ENCODE data around the gene MSL3B.

The MSL3B gene

DNA sequence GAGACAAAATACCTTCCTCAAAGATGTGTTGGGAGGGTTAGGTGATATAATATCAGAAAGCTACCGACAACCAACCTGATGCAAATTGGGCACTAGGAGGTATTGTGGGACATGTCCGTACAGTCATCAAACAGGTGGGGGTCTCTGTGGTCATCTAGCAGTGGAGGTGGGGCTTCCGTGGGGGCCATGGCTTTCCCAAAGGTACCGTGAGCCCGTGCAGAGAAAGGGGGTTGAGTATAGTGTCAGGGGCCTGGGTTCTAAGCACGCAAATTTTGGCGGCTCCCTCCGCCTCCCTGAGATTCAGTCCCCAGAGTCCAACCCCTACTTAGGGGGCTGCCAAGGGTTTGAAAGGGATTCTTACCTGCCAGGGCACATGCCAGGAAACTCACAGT is 46.5 kb downstream of the MSL3B start:
- TF ChIP-seq, protein P1, sequence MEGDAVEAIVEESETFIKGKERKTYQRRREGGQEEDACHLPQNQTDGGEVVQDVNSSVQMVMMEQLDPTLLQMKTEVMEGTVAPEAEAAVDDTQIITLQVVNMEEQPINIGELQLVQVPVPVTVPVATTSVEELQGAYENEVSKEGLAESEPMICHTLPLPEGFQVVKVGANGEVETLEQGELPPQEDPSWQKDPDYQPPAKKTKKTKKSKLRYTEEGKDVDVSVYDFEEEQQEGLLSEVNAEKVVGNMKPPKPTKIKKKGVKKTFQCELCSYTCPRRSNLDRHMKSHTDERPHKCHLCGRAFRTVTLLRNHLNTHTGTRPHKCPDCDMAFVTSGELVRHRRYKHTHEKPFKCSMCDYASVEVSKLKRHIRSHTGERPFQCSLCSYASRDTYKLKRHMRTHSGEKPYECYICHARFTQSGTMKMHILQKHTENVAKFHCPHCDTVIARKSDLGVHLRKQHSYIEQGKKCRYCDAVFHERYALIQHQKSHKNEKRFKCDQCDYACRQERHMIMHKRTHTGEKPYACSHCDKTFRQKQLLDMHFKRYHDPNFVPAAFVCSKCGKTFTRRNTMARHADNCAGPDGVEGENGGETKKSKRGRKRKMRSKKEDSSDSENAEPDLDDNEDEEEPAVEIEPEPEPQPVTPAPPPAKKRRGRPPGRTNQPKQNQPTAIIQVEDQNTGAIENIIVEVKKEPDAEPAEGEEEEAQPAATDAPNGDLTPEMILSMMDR (IDR thresholded peaks at IDR 0.05) = no peak
- no peak for TF ChIP-seq POLR2A (IDR thresholded peaks at IDR 0.05)

DNA sequence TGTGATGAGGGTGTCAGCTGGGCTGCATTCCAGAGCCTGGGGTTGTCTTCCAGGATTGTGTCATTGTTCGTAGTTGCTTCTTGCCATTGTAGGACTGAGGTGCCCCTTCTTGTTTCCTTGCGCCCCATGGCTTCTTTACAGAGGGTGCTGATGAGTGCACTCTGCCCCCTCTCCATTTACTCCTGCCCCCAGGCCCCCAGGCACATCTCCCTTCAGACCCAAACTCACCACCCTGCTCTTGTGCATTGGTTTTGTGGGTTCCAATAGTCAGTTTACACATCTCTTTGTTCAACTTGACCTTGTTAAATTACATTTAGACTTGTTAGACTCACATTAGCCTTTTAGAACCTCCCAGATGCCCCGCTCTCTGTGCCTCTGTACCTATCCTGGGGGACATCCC is 47.0 kb downstream of the MSL3B start:
- Histone ChIP-seq H3K4me3 (no peak overlapping the region), H3K36me3 (no peaks in the 10 kb centered on the region), H3K27ac (no peak overlapping the region), H3K4me1 (no peaks in the 10 kb centered on the region), H3K9me3 (no peaks in the 10 kb centered on the region), H3K27me3 (no peaks in the 10 kb centered on the region)
- TF ChIP-seq, protein P1 (IDR thresholded peaks at IDR 0.05) = no peak
- no peak for TF ChIP-seq POLR2A (IDR thresholded peaks at IDR 0.05)
- peak in 1 of 3 donors; percentile 37 for DNase-seq

More for the DNA sequence above, 46.5 kb downstream of the MSL3B start:
- H3K9me3 ChIP-seq = no peaks in the 10 kb centered on the region
- H3K27ac ChIP-seq = peak overlapping the region in 1 of 4 donors; percentile 19
- no peak overlapping the region for H3K4me3 ChIP-seq
- no peak for DNase-seq
- H3K4me1 ChIP-seq = no peaks in the 10 kb centered on the region
- H3K36me3 ChIP-seq = no peaks in the 10 kb centered on the region
- H3K27me3 ChIP-seq = no peaks in the 10 kb centered on the region

DNA sequence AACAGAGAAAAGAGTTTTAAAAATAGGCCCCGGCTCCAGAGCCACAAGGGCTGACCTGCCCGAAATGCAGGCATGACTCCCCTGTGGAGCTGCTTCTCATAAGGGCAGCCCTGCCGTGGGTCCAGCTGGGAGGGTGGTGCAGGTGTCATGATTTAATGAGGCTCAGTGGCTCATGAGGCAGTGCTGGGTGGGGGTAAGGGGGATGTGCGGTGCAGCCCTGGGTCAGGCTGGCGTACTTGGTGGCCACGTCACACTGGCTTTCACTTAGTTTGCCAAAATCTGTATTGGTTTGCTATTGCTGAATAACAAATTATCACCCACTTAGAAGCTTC is 47.4 kb downstream of the MSL3B start:
- no peak overlapping the region for H3K27ac ChIP-seq
- no peaks in the 10 kb centered on the region for H3K9me3 ChIP-seq
- H3K4me3 ChIP-seq = no peak overlapping the region
- TF ChIP-seq, protein P1 (IDR thresholded peaks at IDR 0.05) = no peak
- TF ChIP-seq POLR2A (IDR thresholded peaks at IDR 0.05) = no peak
- H3K36me3 ChIP-seq = no peaks in the 10 kb centered on the region
- no peaks in the 10 kb centered on the region for H3K4me1 ChIP-seq
- no peaks in the 10 kb centered on the region for H3K27me3 ChIP-seq
- peak in 1 of 3 donors; percentile 31 for DNase-seq

DNA sequence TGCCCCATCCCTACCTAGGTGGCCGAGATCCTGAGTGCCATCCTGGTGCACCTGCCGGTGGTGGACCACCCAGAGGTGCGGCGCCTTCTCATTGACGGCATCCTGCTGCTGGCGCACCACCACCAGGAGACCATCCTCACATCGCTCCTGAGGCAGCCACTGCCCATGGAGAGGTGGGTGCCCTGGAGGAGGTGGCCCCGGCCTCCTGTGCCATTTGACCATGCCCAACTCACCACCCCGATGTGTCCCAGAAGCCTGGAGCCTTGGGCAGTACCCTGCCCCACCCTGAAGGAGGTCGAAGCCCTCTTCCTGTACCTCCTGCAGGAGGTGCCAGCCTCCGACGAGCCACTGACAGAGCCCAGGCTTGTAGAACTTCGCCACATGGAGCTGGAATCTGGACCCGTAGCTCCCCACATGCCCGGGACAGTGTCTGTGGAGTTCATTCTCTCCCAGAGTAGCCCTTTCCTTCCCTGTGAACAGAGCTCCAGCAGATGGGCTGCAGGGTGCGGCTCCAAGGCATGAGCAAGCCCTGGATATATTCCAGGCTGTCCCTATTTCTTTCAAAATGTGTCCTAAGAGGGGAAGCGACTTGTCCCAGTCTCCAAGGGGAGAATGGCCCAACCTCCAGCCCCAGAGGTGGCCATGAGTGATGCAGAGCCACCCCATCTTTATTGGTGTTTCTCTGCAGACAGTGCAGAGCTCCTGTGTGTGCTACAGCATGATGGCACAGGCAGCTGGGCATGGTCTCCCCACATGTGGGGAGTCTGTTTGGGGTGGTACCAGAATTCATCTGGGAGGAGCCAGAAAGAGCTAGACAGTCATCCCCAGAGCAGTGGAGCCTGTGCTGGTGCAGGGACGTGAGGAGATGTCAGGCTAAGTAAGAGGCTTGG is 48.1 kb downstream of the MSL3B start:
- Histone ChIP-seq H3K36me3 (no peaks in the 10 kb centered on the region), H3K4me3 (no peak overlapping the region), H3K27ac (no peak overlapping the region), H3K9me3 (no peaks in the 10 kb centered on the region), H3K4me1 (no peaks in the 10 kb centered on the region), H3K27me3 (no peaks in the 10 kb centered on the region)
- TF ChIP-seq, protein P1 (IDR thresholded peaks at IDR 0.05) = no peak
- no peak for TF ChIP-seq POLR2A (IDR thresholded peaks at IDR 0.05)
- peak in 2 of 3 donors; percentile 29 to 30 for DNase-seq

DNA sequence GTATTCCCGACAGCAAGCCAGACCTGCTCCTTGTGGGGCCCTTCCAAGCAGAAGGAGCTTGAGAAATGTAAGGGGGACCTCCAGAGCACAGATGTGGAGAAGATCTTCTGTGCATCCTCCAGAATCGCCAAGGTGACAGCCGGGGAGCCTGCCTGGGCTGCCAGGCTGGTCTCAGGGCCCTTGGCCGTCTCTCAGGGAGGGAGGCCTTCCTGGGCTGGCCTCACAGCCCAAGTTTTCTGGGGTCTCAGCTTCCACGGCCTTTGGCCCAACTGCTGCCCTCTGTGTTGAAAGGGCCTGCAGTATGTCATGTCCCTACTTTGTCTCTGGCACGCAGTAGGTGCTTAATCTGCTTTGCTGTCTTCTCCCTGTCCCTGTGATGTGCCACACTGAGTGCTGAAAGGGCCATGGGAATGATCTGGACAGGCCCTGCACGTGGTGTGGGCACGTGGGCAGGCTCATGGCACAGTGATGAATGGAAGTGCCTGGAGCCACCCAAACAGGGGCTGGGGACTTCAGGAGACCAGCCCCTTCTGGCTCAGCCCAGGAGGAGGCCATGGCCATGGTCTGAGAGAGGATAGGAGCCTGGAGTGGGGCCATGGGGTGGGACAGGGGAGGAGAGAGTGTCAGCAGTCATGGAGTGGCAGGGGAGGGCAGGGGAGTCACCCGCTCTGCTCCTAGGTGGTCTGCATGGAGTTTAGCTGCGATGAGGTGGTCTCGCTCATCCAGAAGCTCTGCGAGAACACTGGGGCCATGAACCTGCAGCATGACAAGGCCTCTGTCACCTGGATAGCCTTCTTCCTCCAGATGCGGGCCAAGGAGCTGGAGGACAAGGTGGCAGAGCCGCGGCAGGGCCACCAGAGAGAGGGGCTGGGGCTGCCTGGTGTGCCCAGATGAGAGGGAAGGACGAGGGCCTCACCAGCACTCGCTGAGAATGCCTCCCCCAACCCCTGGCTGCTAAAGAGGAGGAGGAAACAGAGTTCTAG is 49.3 kb downstream of the MSL3B start:
- no peaks in the 10 kb centered on the region for H3K27me3 ChIP-seq
- DNase-seq = peak in 2 of 3 donors; percentile 28 to 31
- TF ChIP-seq POLR2A (IDR thresholded peaks at IDR 0.05) = no peak
- TF ChIP-seq, protein P1 (IDR thresholded peaks at IDR 0.05) = no peak
- H3K4me3 ChIP-seq = no peak overlapping the region
- no peak overlapping the region for H3K27ac ChIP-seq
- no peaks in the 10 kb centered on the region for H3K36me3 ChIP-seq
- no peaks in the 10 kb centered on the region for H3K4me1 ChIP-seq
- no peaks in the 10 kb centered on the region for H3K9me3 ChIP-seq

Measured in Peyer's patch (tissue), 4 donors.